Left kidney (tissue), 2 donors: ENCODE measurements around the gene DAGLB. TPM values are rescaled to one million over a fixed set of nuclear protein-coding genes. Genes with fewer than 3 reads are reported as not detected.

Source experiments
- DNase-seq: peaks from one replicate; pipeline ENCODE4 v3.0.0-alpha.2; 2013
- polyA plus RNA-seq: library from polyadenylated mRNA; unstranded; fragments of 120-200 nt; gene quantifications from one replicate; pipeline ENCODE4 v1.2.1, GENCODE V29; 2013; ENCODE audit not compliant: insufficient read length

Gene DAGLB
- polyA plus RNA-seq, 1 donor, result 15.9 TPM

DNA sequence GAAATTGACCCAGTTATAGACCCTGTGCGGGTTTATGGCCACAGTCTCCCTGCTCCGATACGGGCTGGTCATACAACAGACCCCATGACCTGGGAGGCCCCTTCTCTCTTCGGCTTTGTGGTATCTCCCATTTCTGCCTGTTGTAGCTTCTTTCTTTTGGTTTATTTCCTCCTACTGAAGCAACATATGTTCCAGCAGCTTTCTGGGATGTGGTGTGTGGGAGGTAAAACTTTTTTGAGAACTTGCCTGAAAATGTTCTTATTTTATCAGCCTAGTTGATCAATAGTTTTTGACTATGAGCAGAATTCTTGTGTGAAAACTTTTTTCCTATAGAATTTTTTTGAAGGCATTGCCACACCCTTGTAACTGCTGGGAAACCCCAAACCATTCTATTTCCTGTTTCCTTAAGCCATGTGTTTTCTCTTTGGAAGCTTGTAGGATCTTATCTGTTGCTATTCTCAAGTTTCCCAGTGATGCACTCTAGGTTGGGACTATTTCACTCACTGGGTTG lies 80.0 kb downstream of the DAGLB start:
- no peak for DNase-seq

DNA sequence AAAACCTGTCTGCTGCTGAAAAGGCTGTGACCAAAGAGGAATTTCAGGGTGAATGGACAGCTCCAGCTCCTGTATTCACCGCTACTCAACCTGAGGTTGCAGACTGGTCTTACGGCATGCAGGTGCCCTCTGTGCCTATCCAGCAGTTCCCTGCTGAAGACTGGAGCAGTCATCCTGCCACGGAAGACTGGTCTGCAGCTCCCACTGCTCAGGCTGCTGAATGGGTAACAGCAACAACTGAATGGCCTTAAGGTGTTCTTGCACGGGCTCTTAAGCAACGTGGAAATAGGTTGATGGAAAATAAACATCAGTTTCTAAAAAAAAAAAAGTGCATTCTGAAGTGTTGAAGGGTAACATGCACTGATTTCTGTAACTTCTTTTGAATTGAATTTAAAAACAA lies 82.3 kb downstream of the DAGLB start:
- DNase-seq, result no peak

DNA sequence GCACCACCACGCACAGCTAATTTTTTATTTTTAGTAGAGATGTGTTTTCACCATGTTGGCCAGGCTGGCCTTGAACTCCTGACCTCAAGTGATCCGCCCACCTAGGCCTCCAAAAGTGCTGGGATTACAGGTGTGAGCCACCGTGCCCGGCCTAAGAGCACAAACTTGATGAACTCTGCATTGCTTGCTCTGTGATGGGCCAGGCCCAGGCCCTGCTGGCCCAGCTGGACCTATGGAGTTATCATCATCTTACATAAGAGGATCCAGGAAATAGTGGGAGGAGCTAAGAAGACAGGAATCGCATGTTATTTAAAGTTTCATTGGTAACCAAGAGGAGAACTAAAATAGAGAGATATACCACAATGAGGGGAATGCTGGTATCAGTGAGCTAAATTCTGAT lies 86.9 kb downstream of the DAGLB start:
- no peak for DNase-seq

DNA sequence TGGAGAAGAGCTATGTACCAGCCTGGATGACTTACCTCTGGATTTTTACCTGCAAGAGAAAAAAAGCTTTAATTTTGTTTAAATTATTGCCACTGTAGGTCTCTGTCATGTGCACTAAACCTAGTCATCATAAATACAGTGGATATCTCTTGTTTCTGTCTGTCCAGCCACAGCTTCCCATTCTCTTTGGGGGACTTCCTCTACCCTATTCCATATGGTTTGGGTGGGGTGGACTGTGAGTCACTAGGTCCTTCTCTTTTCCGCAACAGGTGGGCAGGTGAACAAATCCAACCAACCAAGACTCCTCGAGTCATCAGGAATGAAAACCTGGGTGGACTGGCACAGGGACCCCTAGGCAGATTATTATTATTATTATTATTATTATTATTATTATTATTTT lies 88.0 kb downstream of the DAGLB start:
- DNase-seq, result no peak

Other genes with a start within 250 kb of the DAGLB start
- 35.4 TPM for gene CYTH3, start 175.3 kb downstream of the DAGLB start, polyA plus RNA-seq
- gene FAM220A, start 99.0 kb downstream of the DAGLB start, polyA plus RNA-seq, result 20.4 TPM
- 301 TPM for gene RAC1, start 73.4 kb downstream of the DAGLB start, polyA plus RNA-seq
- gene KDELR2, start 36.2 kb upstream of the DAGLB start, polyA plus RNA-seq, result 201 TPM
- gene GRID2IP, start 103.5 kb upstream of the DAGLB start, polyA plus RNA-seq, result 0.91 TPM
- gene ZDHHC4, start 129.5 kb upstream of the DAGLB start, polyA plus RNA-seq, result 79.8 TPM
- 41.2 TPM for gene INTS15, start 142.1 kb upstream of the DAGLB start, polyA plus RNA-seq
- 13.8 TPM for gene ZNF853, start 167.7 kb upstream of the DAGLB start, polyA plus RNA-seq
- gene ZNF316, start 189.4 kb upstream of the DAGLB start, polyA plus RNA-seq, result 56.2 TPM